Measurements from ENCODE around the gene LRP1B. TPM values are rescaled to one million over a fixed set of nuclear protein-coding genes. Genes with fewer than 3 reads are reported as not detected.

The LRP1B gene
- total RNA-seq, 1 experiment from 2014 or later: 0.52 TPM

- H3K27ac Mint-ChIP-seq: no peak overlapping the region
- CTCF ChIA-PET: no interaction called here
- no peak for ATAC-seq
- H3K4me1 Mint-ChIP-seq: no peaks in the 10 kb centered on the region
- H3K4me3 Mint-ChIP-seq: no peak overlapping the region
- H3K36me3 Mint-ChIP-seq: no peaks in the 10 kb centered on the region
- no peak for DNase-seq (ENCODE audit: low spot score)
- no peak for TF ChIP-seq SMAD3 (CRISPR knock-in tag; IDR thresholded peaks at IDR 0.05; ENCODE audit: borderline replicate concordance)
- no peak for TF ChIP-seq TEAD1 (CRISPR knock-in tag; IDR thresholded peaks at IDR 0.05)
- no peak for TF ChIP-seq GRHL2 (CRISPR knock-in tag; IDR thresholded peaks at IDR 0.05; ENCODE audit: insufficient replicate concordance, severe bottlenecking)
- no peak for TF ChIP-seq CREM (CRISPR knock-in tag; IDR thresholded peaks at IDR 0.05)
- TF ChIP-seq OVOL2 (CRISPR knock-in tag; IDR thresholded peaks at IDR 0.05; ENCODE audit: borderline replicate concordance): no peak
- TF ChIP-seq, protein P1, sequence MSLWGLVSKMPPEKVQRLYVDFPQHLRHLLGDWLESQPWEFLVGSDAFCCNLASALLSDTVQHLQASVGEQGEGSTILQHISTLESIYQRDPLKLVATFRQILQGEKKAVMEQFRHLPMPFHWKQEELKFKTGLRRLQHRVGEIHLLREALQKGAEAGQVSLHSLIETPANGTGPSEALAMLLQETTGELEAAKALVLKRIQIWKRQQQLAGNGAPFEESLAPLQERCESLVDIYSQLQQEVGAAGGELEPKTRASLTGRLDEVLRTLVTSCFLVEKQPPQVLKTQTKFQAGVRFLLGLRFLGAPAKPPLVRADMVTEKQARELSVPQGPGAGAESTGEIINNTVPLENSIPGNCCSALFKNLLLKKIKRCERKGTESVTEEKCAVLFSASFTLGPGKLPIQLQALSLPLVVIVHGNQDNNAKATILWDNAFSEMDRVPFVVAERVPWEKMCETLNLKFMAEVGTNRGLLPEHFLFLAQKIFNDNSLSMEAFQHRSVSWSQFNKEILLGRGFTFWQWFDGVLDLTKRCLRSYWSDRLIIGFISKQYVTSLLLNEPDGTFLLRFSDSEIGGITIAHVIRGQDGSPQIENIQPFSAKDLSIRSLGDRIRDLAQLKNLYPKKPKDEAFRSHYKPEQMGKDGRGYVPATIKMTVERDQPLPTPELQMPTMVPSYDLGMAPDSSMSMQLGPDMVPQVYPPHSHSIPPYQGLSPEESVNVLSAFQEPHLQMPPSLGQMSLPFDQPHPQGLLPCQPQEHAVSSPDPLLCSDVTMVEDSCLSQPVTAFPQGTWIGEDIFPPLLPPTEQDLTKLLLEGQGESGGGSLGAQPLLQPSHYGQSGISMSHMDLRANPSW (CRISPR knock-in tag; conservative IDR thresholded peaks at IDR 0.05; ENCODE audit: low read depth): no peak
- no peak for TF ChIP-seq SOX15 (CRISPR knock-in tag; IDR thresholded peaks at IDR 0.05)
- TF ChIP-seq GABPB1 (CRISPR knock-in tag; IDR thresholded peaks at IDR 0.05): no peak
- TF ChIP-seq, protein P2, sequence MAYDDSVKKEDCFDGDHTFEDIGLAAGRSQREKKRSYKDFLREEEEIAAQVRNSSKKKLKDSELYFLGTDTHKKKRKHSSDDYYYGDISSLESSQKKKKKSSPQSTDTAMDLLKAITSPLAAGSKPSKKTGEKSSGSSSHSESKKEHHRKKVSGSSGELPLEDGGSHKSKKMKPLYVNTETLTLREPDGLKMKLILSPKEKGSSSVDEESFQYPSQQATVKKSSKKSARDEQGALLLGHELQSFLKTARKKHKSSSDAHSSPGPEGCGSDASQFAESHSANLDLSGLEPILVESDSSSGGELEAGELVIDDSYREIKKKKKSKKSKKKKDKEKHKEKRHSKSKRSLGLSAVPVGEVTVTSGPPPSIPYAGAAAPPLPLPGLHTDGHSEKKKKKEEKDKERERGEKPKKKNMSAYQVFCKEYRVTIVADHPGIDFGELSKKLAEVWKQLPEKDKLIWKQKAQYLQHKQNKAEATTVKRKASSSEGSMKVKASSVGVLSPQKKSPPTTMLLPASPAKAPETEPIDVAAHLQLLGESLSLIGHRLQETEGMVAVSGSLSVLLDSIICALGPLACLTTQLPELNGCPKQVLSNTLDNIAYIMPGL (CRISPR knock-in tag; IDR thresholded peaks at IDR 0.05): no peak
- TF ChIP-seq, protein P3, sequence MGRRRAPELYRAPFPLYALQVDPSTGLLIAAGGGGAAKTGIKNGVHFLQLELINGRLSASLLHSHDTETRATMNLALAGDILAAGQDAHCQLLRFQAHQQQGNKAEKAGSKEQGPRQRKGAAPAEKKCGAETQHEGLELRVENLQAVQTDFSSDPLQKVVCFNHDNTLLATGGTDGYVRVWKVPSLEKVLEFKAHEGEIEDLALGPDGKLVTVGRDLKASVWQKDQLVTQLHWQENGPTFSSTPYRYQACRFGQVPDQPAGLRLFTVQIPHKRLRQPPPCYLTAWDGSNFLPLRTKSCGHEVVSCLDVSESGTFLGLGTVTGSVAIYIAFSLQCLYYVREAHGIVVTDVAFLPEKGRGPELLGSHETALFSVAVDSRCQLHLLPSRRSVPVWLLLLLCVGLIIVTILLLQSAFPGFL (CRISPR knock-in tag; IDR thresholded peaks at IDR 0.05; ENCODE audit: borderline replicate concordance): no peak
- TF ChIP-seq CREB1 (CRISPR knock-in tag; IDR thresholded peaks at IDR 0.05): no peak
- TF ChIP-seq ZNF138 (CRISPR knock-in tag; conservative IDR thresholded peaks at IDR 0.05): no peak
- TF ChIP-seq AR (CRISPR knock-in tag; IDR thresholded peaks at IDR 0.05): no peak
- no peak for TF ChIP-seq ERG (CRISPR knock-in tag; IDR thresholded peaks at IDR 0.05)
- TF ChIP-seq ZNF396 (CRISPR knock-in tag; IDR thresholded peaks at IDR 0.05; ENCODE audit: borderline replicate concordance): no peak
- no peak for TF ChIP-seq ETV6 (CRISPR knock-in tag; IDR thresholded peaks at IDR 0.05)
- H3K27me3 Mint-ChIP-seq (ENCODE audit: low read depth): no peaks in the 10 kb centered on the region
- no peaks in the 10 kb centered on the region for H3K9me3 Mint-ChIP-seq
- POLR2A ChIA-PET: no interaction called here
These were observed 1873.0 kb downstream of the LRP1B start for GRCh38 chr2:140257692-140258300.

Measured in WTC11 (cell line).